Right cardiac atrium (tissue), 5 donors: Measurements from ENCODE around the gene ADAMTS19. TPM values are rescaled to one million over a fixed set of nuclear protein-coding genes. Genes with fewer than 3 reads are reported as not detected.

Source experiments
- ATAC-seq, 2 donors: fragments of 200-7000 bp; cut with Tn5 transposase; one replicate each; pipeline versions ENCODE4 v1.8.0 to v1.9.1; 2020; ENCODE audit warnings: moderate library complexity in 2 of 2, mild to moderate bottlenecking in 1 of 2
- DNase-seq, 3 donors: peaks; one replicate each; pipeline ENCODE4 v3.0.0-alpha.2; 2020
- H3K27ac ChIP-seq: one replicate; pipeline ENCODE4 v1.5.1; 2013; ENCODE audit warnings: mild to moderate bottlenecking, low read length, control low read depth, moderate library complexity
- H3K27me3 ChIP-seq: one replicate; pipeline ENCODE4 v1.6.1; 2013; ENCODE audit not compliant: control insufficient read depth, insufficient read depth
- H3K4me1 ChIP-seq: one replicate; pipeline ENCODE4 v1.6.1; 2013; ENCODE audit warnings: low read length; ENCODE audit not compliant: control insufficient read depth, insufficient read depth
- H3K4me3 ChIP-seq: one replicate; pipeline ENCODE4 v1.5.1; 2013; ENCODE audit warnings: low read length, control low read depth
- H3K9me3 ChIP-seq: one replicate; pipeline ENCODE4 v1.6.1; 2013; ENCODE audit warnings: low read length; ENCODE audit not compliant: control insufficient read depth
- WGBS: extraction: QIAGEN DNeasy Blood & Tissue Kit; methylation state at CpG from one replicate; pipeline ENCODE4 v1.1.7; 2013; 5-methylcytosine and 5-hydroxymethylcytosine counted together
- intact Hi-C, 4 donors: fragments of 100-400 bp; cut with DNase I; formaldehyde crosslinking; loops; one replicate each; pipeline versions ENCODE4 v1.11.0 to v1.14.0; 2022 to 2023
- polyA plus RNA-seq: library from polyadenylated mRNA; stranded (reverse); fragments of 200-250 nt; gene quantifications from one replicate; pipeline ENCODE4 v1.2.3, GENCODE V29; 2013
- total RNA-seq, 4 donors: library from RNA; stranded (reverse); fragmentation: NEBNext Ultra II Directional; extraction: Animal tissue kit (Norgen Biotek cat#: 25700); gene quantifications; one replicate each; pipeline ENCODE4 v1.2.1, GENCODE V29; 2021
- donor health status: healthy with polysubstance abuse.
- donor health status: DM: no; HTN: yes; CAD: no.
- donor health status: DM: no; HTN: no; CAD: no.
- donor health status: DM: no; HTN: yes; CAD: no; lungs with severe emphysema.
- donor health status: DM: yes; HTN: yes; CAD: no.

ADAMTS19 gene
- total and polyA plus RNA-seq, 5 donors, result 0.25 to 2.1 (median 1.5) TPM

DNA sequence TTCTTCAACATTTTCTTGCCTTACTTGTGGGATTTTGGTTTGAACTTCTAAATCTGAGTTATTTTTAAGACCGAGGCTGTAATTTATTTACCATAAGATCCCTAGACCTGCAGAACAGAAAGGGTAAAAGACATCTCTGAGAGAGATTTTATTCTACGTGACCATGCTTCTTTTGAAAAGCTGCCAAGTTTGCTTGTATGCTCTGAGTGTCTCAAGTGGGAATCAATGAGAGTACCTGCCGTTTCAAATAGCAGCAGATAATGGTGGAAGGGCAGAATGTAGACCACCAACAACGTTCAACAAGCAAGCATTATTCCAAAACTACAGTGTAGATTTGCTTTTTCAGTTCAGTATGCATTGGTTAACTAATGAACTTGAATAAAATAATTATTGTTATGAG is 179.2 kb downstream of the ADAMTS19 start:
- H3K4me3 ChIP-seq, result no peak overlapping the region
- intact Hi-C loops, result no loop called here
- no peak for ATAC-seq

DNA sequence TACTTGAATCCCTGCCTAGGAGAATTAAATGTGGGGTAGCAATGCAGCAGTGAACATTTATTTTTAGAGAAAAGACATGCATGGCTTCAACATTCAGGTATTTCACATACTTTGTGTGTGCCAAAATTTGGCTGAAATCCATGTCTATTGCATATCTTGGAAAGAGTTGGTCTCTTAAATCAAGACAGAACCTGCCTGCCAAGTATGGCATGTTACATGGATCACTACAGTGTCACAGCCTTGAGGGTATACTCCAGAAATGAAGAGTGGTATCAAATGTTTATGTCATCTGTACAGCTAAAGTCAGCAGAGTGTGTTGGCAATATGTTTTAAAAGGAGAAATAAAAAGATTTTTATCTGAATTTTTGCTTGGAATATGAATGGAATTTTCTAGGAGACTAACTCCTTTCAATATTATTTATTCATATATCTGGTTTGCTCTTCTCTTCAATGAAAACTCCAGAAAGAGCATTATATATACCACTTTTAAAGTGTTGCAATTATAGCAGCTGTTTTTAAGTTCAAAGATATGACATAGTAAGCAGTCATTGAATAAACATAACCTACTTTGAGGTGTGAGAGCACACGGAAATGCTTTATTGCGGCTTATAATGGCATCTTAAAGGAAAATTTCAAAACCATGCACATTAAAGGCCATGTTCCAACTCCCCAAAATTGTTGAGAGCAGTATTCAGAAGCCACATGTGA is 192.4 kb downstream of the ADAMTS19 start:
- no peak overlapping the region for H3K27ac ChIP-seq
- intact Hi-C loops, result no loop called here
- no peaks in the 10 kb centered on the region for H3K27me3 ChIP-seq
- no peaks in the 10 kb centered on the region for H3K9me3 ChIP-seq
- H3K4me1 ChIP-seq, result no peaks in the 10 kb centered on the region
- no peak for DNase-seq
- 82% methylated on average over 2 of the region's 2 CpGs for WGBS
- H3K4me3 ChIP-seq, result no peak overlapping the region
- no peak for ATAC-seq

More for the DNA sequence above, 179.2 kb downstream of the ADAMTS19 start:
- peaks cover 1% of the 10 kb centered on the region for H3K4me1 ChIP-seq
- H3K9me3 ChIP-seq, result no peaks in the 10 kb centered on the region
- H3K27ac ChIP-seq, result no peak overlapping the region
- WGBS, result 44% methylated on average over 4 of the region's 4 CpGs
- H3K27me3 ChIP-seq, result no peaks in the 10 kb centered on the region
- no peak for DNase-seq

DNA sequence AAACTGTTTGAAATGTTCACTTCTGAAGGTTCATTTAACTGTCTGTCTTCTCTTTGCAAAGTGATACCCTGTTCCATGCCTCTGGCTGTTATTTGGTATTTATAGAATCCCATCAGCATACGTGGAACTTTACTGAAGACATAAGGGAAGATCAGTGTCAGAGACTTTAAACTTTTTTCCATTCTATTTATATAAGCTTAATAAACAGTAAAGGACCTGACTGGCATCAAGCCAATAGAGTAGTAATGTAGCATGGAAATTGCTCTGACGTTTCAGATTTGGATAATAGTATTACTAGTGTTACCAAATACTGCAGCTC is 192.9 kb downstream of the ADAMTS19 start:
- DNase-seq (no peak), ATAC-seq (no peak)
- no peak overlapping the region for H3K4me3 ChIP-seq
- intact Hi-C loops, result no loop called here
- H3K9me3 ChIP-seq, result no peaks in the 10 kb centered on the region
- no peaks in the 10 kb centered on the region for H3K27me3 ChIP-seq
- H3K4me1 ChIP-seq, result no peaks in the 10 kb centered on the region
- WGBS, result 24% methylated on average over 2 of the region's 2 CpGs
- H3K27ac ChIP-seq, result no peak overlapping the region

DNA sequence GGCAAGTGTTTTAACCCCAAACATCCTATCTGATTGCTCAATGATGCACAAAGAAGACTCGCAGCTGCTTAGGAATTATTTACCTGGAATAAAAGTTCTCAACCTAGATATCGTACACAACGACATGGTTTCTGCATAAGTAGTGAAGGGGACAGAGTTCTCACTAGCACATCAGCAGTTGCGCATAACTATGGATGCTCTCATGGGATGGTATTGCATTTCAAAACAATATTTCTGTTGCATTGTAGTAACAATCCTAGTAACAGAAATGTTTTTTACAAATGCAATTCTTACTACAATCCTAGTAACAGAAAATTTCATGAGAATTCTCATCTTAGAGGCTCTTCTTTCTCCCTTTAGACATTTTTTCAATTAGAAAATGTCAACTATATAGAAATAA is 193.3 kb downstream of the ADAMTS19 start:
- DNase-seq (no peak), ATAC-seq (no peak)
- no peak overlapping the region for H3K4me3 ChIP-seq
- 90% methylated on average over 4 of the region's 4 CpGs for WGBS
- H3K4me1 ChIP-seq, result no peaks in the 10 kb centered on the region
- H3K27ac ChIP-seq, result no peak overlapping the region
- no peaks in the 10 kb centered on the region for H3K27me3 ChIP-seq
- intact Hi-C loops, result no loop called here
- H3K9me3 ChIP-seq, result no peaks in the 10 kb centered on the region

DNA sequence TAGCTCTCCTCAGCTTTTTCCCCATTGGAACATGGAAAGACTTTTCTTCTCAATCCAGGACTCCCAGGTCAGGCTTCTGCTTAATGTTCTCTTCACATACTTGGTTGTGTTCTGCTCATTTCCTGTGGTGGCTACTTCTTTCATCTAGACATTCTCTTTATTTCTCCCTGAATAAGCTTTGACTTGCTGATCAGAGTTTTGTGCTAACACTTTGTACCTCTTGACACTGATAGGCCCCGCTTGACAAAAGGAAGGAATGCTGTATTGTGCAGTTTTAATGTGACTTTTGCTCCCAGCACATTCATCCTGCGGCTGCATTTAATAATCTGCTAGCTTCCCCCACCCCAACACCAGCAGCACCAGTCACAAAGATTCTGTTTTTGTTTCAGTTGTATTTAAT is 196.9 kb downstream of the ADAMTS19 start:
- intact Hi-C loops, result no loop called here
- Histone ChIP-seq H3K27ac (no peak overlapping the region), H3K27me3 (no peaks in the 10 kb centered on the region), H3K4me1 (no peaks in the 10 kb centered on the region), H3K9me3 (no peaks in the 10 kb centered on the region), H3K4me3 (no peak overlapping the region)
- no peak for ATAC-seq
- no peak for DNase-seq
- 78% methylated on average over 2 of the region's 2 CpGs for WGBS

DNA sequence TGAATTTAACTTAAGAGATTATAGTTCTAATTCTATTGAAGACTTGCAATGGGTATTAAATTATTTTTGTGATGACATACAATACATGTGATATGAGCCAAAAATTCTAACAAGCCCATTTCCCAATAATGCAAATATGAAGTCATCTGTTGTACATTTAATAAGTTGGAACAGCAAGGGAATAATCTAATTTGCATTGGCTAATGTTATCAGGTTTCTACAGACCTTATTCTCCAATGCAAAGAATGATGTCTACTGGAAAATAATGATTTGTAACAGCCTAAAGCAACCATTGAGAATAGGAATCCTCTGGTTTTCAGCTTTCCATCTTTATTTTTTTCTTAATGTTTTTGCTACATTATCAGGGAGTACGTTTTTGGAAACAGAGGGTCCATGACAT is 198.7 kb downstream of the ADAMTS19 start:
- Histone ChIP-seq H3K4me1 (no peaks in the 10 kb centered on the region), H3K27me3 (no peaks in the 10 kb centered on the region), H3K4me3 (no peak overlapping the region), H3K27ac (no peak overlapping the region), H3K9me3 (no peaks in the 10 kb centered on the region)
- WGBS, result 34% methylated on average over 1 of the region's 1 CpG
- ATAC-seq, result no peak
- DNase-seq, result no peak
- intact Hi-C loops, result no loop called here

DNA sequence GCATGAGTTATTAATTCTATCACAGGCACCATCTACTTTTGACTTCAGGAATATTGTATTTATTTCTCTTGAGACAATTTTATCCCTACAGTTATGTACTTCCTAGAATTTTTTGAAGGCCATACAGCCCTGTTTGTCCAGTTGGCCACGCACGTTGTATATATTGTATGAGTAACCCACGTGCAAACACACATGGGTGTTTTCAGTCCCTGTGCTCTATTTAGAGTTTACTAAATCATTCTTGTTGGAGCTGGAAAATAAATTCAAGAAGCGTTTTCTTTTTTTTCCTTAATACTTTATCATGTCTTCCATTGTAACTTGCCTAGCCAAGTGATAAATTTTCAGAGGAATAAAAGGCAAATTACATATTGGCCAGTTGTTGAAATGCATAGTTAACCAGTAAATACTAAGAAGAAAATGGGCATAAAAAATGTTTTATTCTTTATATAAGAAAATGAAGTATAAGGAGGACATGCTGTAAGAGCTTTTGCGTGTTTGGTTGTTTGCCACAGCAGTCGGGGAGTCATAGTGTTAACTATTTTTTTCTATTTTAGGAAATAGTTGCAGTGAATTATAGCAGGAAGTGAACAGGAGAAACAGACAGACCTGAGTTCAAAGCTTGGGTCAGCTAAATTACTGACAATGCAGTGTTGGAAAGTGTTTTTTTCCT is 201.4 kb downstream of the ADAMTS19 start:
- H3K27ac ChIP-seq, result no peak overlapping the region
- no peaks in the 10 kb centered on the region for H3K9me3 ChIP-seq
- DNase-seq, result no peak
- ATAC-seq, result no peak
- intact Hi-C loops, result no loop called here
- H3K27me3 ChIP-seq, result no peaks in the 10 kb centered on the region
- H3K4me3 ChIP-seq, result no peak overlapping the region
- WGBS, result 61% methylated on average over 6 of the region's 6 CpGs
- no peaks in the 10 kb centered on the region for H3K4me1 ChIP-seq

DNA sequence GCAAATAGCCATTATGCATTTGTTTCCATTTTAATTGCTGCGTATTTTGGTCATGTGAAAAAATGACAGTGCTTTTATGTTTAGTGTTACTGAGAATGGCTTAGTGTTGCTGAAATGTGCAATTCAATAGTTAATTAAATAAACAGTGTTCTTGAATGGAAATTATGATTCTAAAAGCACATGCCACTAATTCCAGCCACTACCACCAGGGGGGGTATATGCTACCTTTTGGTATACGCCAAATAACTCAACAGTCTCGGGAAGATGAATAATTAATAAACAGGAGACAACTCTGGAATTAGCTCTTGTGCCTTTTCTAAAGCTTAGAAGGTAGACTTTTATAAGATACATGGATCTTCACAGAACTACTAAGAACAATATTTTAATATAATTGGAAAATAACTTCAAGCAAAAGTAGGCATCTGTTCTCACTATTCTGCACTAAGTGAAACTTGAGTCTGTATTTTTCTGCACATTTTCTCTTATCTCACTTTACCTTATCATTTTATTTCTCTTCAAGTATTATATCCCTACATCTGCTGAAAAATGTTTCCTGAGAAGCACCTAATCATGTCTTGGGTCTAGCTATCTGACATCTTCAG is 204.3 kb downstream of the ADAMTS19 start:
- H3K9me3 ChIP-seq, result no peaks in the 10 kb centered on the region
- no peaks in the 10 kb centered on the region for H3K27me3 ChIP-seq
- H3K4me3 ChIP-seq, result no peak overlapping the region
- H3K4me1 ChIP-seq, result no peaks in the 10 kb centered on the region
- intact Hi-C loops, result no loop called here
- ATAC-seq (no peak), DNase-seq (peak; percentile 18 to 57 (median 33))
- 56% methylated on average over 3 of the region's 3 CpGs for WGBS
- H3K27ac ChIP-seq, result no peak overlapping the region

DNA sequence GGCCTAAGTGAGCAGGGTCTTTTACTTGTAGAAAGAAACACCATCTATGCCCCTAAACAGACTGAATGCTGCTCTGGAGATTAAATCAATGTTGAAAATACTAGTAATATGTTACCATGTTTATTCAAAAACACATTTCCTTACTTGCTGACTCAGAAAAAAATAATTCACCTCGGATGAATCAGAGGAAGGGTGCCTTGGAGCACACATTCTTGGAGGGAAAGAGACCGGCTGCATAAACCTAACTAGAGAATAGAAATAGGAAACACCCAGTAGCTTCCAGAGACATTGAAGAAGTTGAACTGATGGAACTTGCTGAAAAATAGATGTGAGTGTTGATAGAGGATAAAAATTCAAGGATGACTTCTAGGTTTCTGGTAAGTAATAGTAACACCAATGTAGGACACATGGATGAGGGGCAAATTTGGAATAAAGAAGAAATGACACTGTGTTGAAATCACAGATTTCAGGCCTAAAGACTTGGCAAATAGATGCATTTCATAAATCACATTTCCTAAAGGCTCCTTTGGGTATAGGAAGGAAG is 210.9 kb downstream of the ADAMTS19 start:
- H3K27me3 ChIP-seq, result no peaks in the 10 kb centered on the region
- ATAC-seq (no peak), DNase-seq (no peak)
- no peaks in the 10 kb centered on the region for H3K9me3 ChIP-seq
- 60% methylated on average over 2 of the region's 2 CpGs for WGBS
- H3K4me3 ChIP-seq, result no peak overlapping the region
- no peak overlapping the region for H3K27ac ChIP-seq
- intact Hi-C loops, result no loop called here
- no peaks in the 10 kb centered on the region for H3K4me1 ChIP-seq

DNA sequence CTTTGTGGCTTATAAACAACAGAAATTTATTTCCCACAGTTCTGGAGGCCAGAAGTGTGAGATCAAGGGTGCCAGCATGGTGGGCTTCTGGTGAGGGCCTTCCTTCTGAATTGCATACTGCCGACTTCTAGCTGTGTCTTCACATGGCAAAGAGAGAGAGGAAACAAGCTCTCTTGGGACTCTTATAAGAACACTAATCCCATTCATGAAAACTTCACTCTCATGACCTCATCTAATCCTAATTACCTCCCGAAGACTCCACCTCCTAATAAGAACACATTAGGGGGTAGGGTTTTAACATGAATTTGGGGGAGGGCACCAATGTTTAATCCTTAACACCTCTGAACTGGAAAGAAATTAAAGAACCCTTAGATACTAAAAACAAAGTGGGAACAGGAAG is 211.9 kb downstream of the ADAMTS19 start:
- H3K4me1 ChIP-seq, result no peaks in the 10 kb centered on the region
- ATAC-seq (no peak), DNase-seq (no peak)
- no peak overlapping the region for H3K27ac ChIP-seq
- no peaks in the 10 kb centered on the region for H3K27me3 ChIP-seq
- H3K9me3 ChIP-seq, result no peaks in the 10 kb centered on the region
- intact Hi-C loops, result no loop called here
- no peak overlapping the region for H3K4me3 ChIP-seq
- 71% methylated on average over 2 of the region's 2 CpGs for WGBS

DNA sequence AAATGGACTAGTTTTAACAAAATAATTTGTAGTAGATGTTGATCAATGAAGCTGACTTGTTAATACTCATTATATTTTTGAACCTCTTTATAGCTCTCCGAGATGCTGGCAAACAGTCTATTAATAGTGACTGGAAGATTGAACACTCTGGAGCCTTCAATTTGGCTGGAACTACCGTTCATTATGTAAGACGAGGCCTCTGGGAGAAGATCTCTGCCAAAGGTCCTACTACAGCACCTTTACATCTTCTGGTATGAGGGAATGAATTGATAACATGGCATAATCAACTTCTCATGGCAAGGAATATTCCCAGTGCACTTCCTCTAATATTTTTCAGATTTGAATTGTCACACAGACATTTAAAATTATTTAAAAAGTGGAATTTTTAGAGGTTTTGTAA is 219.6 kb downstream of the ADAMTS19 start:
- 22% methylated on average over 3 of the region's 3 CpGs for WGBS
- Histone ChIP-seq H3K27ac (no peak overlapping the region), H3K9me3 (no peaks in the 10 kb centered on the region), H3K27me3 (no peaks in the 10 kb centered on the region), H3K4me3 (no peak overlapping the region), H3K4me1 (no peaks in the 10 kb centered on the region)
- ATAC-seq, result no peak
- no peak for DNase-seq
- intact Hi-C loops, result no loop called here
